H9 (cell line): Measurements from ENCODE around the gene TNFRSF18. TPM values are rescaled to one million over a fixed set of nuclear protein-coding genes. Genes with fewer than 3 reads are reported as not detected.
A peak's percentile ranks its signal among the peaks of the same experiment; 100 is the strongest.

Source experiments
- DNase-seq: peaks from one replicate; pipeline ENCODE4 v3.0.0-alpha.2; 2017
- H2AFZ ChIP-seq: one replicate; pipeline ENCODE4 v1.6.1; 2013; ENCODE audit warnings: mild to moderate bottlenecking, low read length, control low read depth, moderate library complexity
- H2AK5ac ChIP-seq: 2 replicates; pipeline ENCODE4 v1.6.1; 2013; ENCODE audit warnings: low read length, control low read depth, mixed read lengths; ENCODE audit not compliant: insufficient read length
- H2BK120ac ChIP-seq: one replicate; pipeline ENCODE4 v1.6.1; 2013; ENCODE audit warnings: low read depth, mild to moderate bottlenecking, low read length, control low read depth, inconsistent platforms; ENCODE audit not compliant: poor library complexity, severe bottlenecking
- H2BK12ac ChIP-seq: 2 replicates; pipeline ENCODE4 v1.6.1; 2013; ENCODE audit warnings: low read length, control low read depth, mixed read lengths, low read depth; ENCODE audit not compliant: insufficient read length
- H2BK15ac ChIP-seq: 2 replicates; pipeline ENCODE4 v1.6.1; 2013; ENCODE audit warnings: low read depth, low read length, control low read depth
- H2BK20ac ChIP-seq: one replicate; pipeline ENCODE4 v1.6.1; 2013; ENCODE audit warnings: low read depth, mild to moderate bottlenecking, low read length, control low read depth, inconsistent platforms; ENCODE audit not compliant: poor library complexity, severe bottlenecking
- H2BK5ac ChIP-seq: 2 replicates; pipeline ENCODE4 v1.6.1; 2013; ENCODE audit warnings: low read length, control low read depth, mixed read lengths; ENCODE audit not compliant: insufficient read length
- H3K14ac ChIP-seq: 2 replicates; pipeline ENCODE4 v1.6.1; 2013; ENCODE audit warnings: low read length, control low read depth; ENCODE audit not compliant: insufficient read depth
- H3K18ac ChIP-seq: 2 replicates; pipeline ENCODE4 v1.6.1; 2013; ENCODE audit warnings: low read depth, mild to moderate bottlenecking, mixed read lengths, low read length, control low read depth; ENCODE audit not compliant: insufficient read length
- H3K23ac ChIP-seq: 2 replicates; pipeline ENCODE4 v1.6.1; 2013; ENCODE audit warnings: low read length, control low read depth, mixed read lengths, low read depth; ENCODE audit not compliant: insufficient read length
- H3K23me2 ChIP-seq: 2 replicates; pipeline ENCODE4 v1.6.1; 2013; ENCODE audit warnings: low read depth, mild to moderate bottlenecking, mixed read lengths, low read length, control low read depth; ENCODE audit not compliant: insufficient read length, poor library complexity, severe bottlenecking
- H3K27ac ChIP-seq: 2 replicates; pipeline ENCODE4 v1.5.1; 2013; ENCODE audit warnings: low read length, control low read depth, mixed read lengths, low read depth; ENCODE audit not compliant: insufficient read length
- H3K27me3 ChIP-seq: 2 replicates; pipeline ENCODE4 v1.6.1; 2013; ENCODE audit warnings: low read length, control low read depth, inconsistent platforms; ENCODE audit not compliant: insufficient read depth
- H3K4ac ChIP-seq: 2 replicates; pipeline ENCODE4 v1.6.1; 2013; ENCODE audit warnings: low read depth, mild to moderate bottlenecking, control low read depth, inconsistent platforms, low read length, moderate library complexity
- H3K4me1 ChIP-seq: 2 replicates; pipeline ENCODE4 v1.6.1; 2013; ENCODE audit warnings: low read length, control low read depth, inconsistent platforms; ENCODE audit not compliant: insufficient read depth
- H3K4me2 ChIP-seq: 2 replicates; pipeline ENCODE4 v1.6.1; 2013; ENCODE audit warnings: low read length, control low read depth, mixed read lengths; ENCODE audit not compliant: insufficient read length, insufficient read depth
- H3K56ac ChIP-seq: 2 replicates; pipeline ENCODE4 v1.6.1; 2013; ENCODE audit warnings: low read depth, mild to moderate bottlenecking, mixed read lengths, low read length, control low read depth; ENCODE audit not compliant: insufficient read length
- H3K79me1 ChIP-seq: 2 replicates; pipeline ENCODE4 v1.6.1; 2013; ENCODE audit warnings: low read depth, mild to moderate bottlenecking, moderate library complexity, low read length, control low read depth, inconsistent platforms; ENCODE audit not compliant: insufficient read depth, poor library complexity, severe bottlenecking
- H3K79me2 ChIP-seq: 2 replicates; pipeline ENCODE4 v1.6.1; 2013; ENCODE audit warnings: low read length, control low read depth, inconsistent platforms; ENCODE audit not compliant: insufficient read depth
- H3K9ac ChIP-seq: 2 replicates; pipeline ENCODE4 v1.6.1; 2013; ENCODE audit warnings: low read length, control low read depth, mixed read lengths; ENCODE audit not compliant: insufficient read length; ENCODE audit errors: extremely low read depth
- H3K9me3 ChIP-seq: one replicate; pipeline ENCODE4 v1.6.1; 2013; ENCODE audit warnings: low read depth, low read length, inconsistent platforms; ENCODE audit not compliant: control insufficient read depth
- H3T11ph ChIP-seq: one replicate; pipeline ENCODE4 v1.6.1; 2013; ENCODE audit warnings: mild to moderate bottlenecking, low read length, control low read depth, inconsistent platforms
- H4K20me1 ChIP-seq: one replicate; pipeline ENCODE4 v1.6.1; 2013; ENCODE audit not compliant: control insufficient read depth, insufficient read length, insufficient read depth
- H4K5ac ChIP-seq: 2 replicates; pipeline ENCODE4 v1.6.1; 2013; ENCODE audit warnings: low read depth, mild to moderate bottlenecking, mixed read lengths, low read length, control low read depth; ENCODE audit not compliant: insufficient read length
- H4K8ac ChIP-seq: replicated peaks from 2 replicates; pipeline ENCODE4 v1.6.1; 2013; ENCODE audit warnings: low read length, control low read depth, mixed read lengths, low read depth; ENCODE audit not compliant: insufficient read length
- H4K91ac ChIP-seq: 2 replicates; pipeline ENCODE4 v1.6.1; 2013; ENCODE audit warnings: low read depth, mild to moderate bottlenecking, moderate library complexity, mixed read lengths, low read length, control low read depth; ENCODE audit not compliant: insufficient read length
- H3K27ac Mint-ChIP-seq, 3 experiments: 2 replicates in 2 of 3; 3 replicates in 1 of 3; pipeline ENCODE4 v1.8.0; 2020 to 2021; ENCODE audit warnings: mixed read lengths in 3 of 3, mild to moderate bottlenecking in 1 of 3, moderate library complexity in 1 of 3
- H3K27me3 Mint-ChIP-seq: 2 replicates; pipeline ENCODE4 v1.8.0; 2021; ENCODE audit warnings: low read depth, mild to moderate bottlenecking, moderate library complexity, mixed read lengths
- H3K36me3 Mint-ChIP-seq, 3 experiments: 2 replicates in 2 of 3; 3 replicates in 1 of 3; pipeline ENCODE4 v1.8.0; 2020 to 2021; ENCODE audit warnings: low read depth in 3 of 3, mixed read lengths in 3 of 3; ENCODE audit not compliant: insufficient read depth in 1 of 3
- H3K4me1 Mint-ChIP-seq, 2 experiments: 2 replicates each; pipeline ENCODE4 v1.8.0; 2020; ENCODE audit warnings: mixed read lengths in 2 of 2
- H3K4me3 Mint-ChIP-seq, 2 experiments: 2 replicates in 1 of 2; 3 replicates in 1 of 2; pipeline ENCODE4 v1.8.0; 2020 to 2021; ENCODE audit warnings: mild to moderate bottlenecking in 2 of 2, mixed read lengths in 2 of 2, moderate library complexity in 1 of 2
- H3K9me3 Mint-ChIP-seq, 2 experiments: 2 replicates in 1 of 2; 3 replicates in 1 of 2; pipeline ENCODE4 v1.8.0; 2020; ENCODE audit warnings: mild to moderate bottlenecking in 2 of 2, mixed read lengths in 2 of 2, moderate library complexity in 1 of 2
- WGBS: extraction: QIAGEN DNeasy Blood & Tissue Kit; methylation state at CpG from one replicate; pipeline ENCODE4 v1.1.7; 2013; ENCODE audit warnings: missing lambda C conversion rate, low lambda C conversion rate, mixed read lengths; ENCODE audit not compliant: insufficient read length; ENCODE audit errors: extremely low coverage; 5-methylcytosine and 5-hydroxymethylcytosine counted together
- total RNA-seq: library from RNA; stranded (reverse); gene quantifications from 2 replicates; pipeline ENCODE4 v1.2.1, GENCODE V29; 2021
- TF ChIP-seq, protein P1 (sequence below): fragments of 200-600 bp; sonication (generic); conservative IDR thresholded peaks from 3 replicates; pipeline ENCODE4 v1.8.0; 2021; ENCODE audit warnings: antibody characterized with exemption, mild to moderate bottlenecking

The TNFRSF18 gene
- total RNA-seq, 1 experiment from 2014 or later: 2.0 TPM

DNA sequence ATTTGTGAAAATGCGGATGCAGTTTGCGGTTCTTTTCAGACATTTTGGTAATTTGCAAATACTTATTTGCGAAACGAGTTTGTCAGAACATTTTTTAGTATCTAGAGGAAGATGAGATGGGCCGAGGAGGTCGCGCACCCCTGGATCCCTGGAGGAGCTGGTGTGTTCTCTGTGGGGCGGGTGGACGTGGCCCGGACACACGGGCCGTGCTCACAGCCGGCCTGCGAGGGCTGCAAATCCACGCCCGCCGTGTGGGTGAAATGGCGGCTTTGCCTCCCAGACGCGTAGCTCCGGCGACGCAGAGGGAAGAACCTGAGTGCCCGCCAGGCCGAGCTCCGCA lies 42.1 kb downstream of the TNFRSF18 start:
- Histone ChIP-seq H3K79me2 (no peaks in the 10 kb centered on the region), H3K9ac (no peak overlapping the region), H4K20me1 (no peaks in the 10 kb centered on the region), H2BK12ac (no peak overlapping the region), H2BK20ac (no peak overlapping the region), H4K5ac (no peak overlapping the region), H2BK120ac (no peak overlapping the region), H2BK5ac (no peak overlapping the region), H3K27ac (no peak overlapping the region), H3K23me2 (peaks cover 3% of the 10 kb centered on the region), H2AK5ac (no peak overlapping the region), H3K56ac (no peak overlapping the region), H3T11ph (no peak overlapping the region), H3K18ac (no peak overlapping the region), H3K27me3 (no peaks in the 10 kb centered on the region), H3K4me2 (no peak overlapping the region), H2BK15ac (no peak overlapping the region), H3K23ac (no peak overlapping the region), H2AFZ (no peak overlapping the region), H3K79me1 (no peaks in the 10 kb centered on the region), H4K8ac (no peak overlapping the region), H3K4ac (no peak overlapping the region), H3K9me3 (no peaks in the 10 kb centered on the region), H3K14ac (0 out of 2 replicates have a peak overlapping the region, but pooled peaks have one; percentile 66), H4K91ac (no peak overlapping the region), H3K4me1 (no peaks in the 10 kb centered on the region)
- TF ChIP-seq, protein P1, sequence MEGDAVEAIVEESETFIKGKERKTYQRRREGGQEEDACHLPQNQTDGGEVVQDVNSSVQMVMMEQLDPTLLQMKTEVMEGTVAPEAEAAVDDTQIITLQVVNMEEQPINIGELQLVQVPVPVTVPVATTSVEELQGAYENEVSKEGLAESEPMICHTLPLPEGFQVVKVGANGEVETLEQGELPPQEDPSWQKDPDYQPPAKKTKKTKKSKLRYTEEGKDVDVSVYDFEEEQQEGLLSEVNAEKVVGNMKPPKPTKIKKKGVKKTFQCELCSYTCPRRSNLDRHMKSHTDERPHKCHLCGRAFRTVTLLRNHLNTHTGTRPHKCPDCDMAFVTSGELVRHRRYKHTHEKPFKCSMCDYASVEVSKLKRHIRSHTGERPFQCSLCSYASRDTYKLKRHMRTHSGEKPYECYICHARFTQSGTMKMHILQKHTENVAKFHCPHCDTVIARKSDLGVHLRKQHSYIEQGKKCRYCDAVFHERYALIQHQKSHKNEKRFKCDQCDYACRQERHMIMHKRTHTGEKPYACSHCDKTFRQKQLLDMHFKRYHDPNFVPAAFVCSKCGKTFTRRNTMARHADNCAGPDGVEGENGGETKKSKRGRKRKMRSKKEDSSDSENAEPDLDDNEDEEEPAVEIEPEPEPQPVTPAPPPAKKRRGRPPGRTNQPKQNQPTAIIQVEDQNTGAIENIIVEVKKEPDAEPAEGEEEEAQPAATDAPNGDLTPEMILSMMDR: no peak
- Mint-ChIP-seq H3K36me3 (peaks cover 0 to 3% (median 0%) of the 10 kb centered on the region in 3 experiments; a peak in 3 of 7 replicates), H3K9me3 (no peaks in the 10 kb centered on the region), H3K27ac (0 out of 7 replicates have a peak overlapping the region, but pooled peaks of 1 of the 3 experiments have one; percentile 79), H3K4me3 (peak overlapping the region; percentile 39 to 74; a peak in 3 of 5 replicates), H3K4me1 (peaks cover 15 to 28% of the 10 kb centered on the region in 2 experiments), H3K27me3 (peaks cover 3% of the 10 kb centered on the region)
- DNase-seq: no peak
- no CpG with 5 or more reads among the region's 26 CpGs for WGBS
